Aorta (tissue), 5 donors: ENCODE data around the gene NID1. TPM values are rescaled to one million over a fixed set of nuclear protein-coding genes. Genes with fewer than 3 reads are reported as not detected.
A peak's percentile ranks its signal among the peaks of the same experiment; 100 is the strongest.
"Not testable (repeated sequence)": the region's sequence is repeated elsewhere in the genome, so short reads cannot be mapped to it uniquely, and the experiment has no call there.

Experiments
- ATAC-seq: fragments of 200-7000 bp; cut with Tn5 transposase; one replicate; pipeline ENCODE4 v1.9.1; 2022; ENCODE audit warnings: moderate library complexity; ENCODE audit not compliant: low FRiP score
- DNase-seq, 2 donors: peaks; one replicate each; pipeline ENCODE4 v3.0.0-alpha.2; 2020
- H3K27ac ChIP-seq, 2 donors: one replicate each; pipeline ENCODE4 v1.5.1; 2013; ENCODE audit warnings: low read length in 2 of 2, mild to moderate bottlenecking in 2 of 2, moderate library complexity in 2 of 2, control low read depth in 1 of 2, inconsistent platforms in 1 of 2, low read depth in 1 of 2
- H3K27me3 ChIP-seq, 2 donors: one replicate each; pipeline ENCODE4 v1.6.1; 2013; ENCODE audit warnings: control low read depth in 1 of 2, low read length in 1 of 2, mild to moderate bottlenecking in 1 of 2, moderate library complexity in 1 of 2; ENCODE audit not compliant: insufficient read depth in 2 of 2, control insufficient read depth in 1 of 2
- H3K36me3 ChIP-seq, 2 donors: one replicate each; pipeline ENCODE4 v1.6.1; 2013; ENCODE audit warnings: control low read depth in 1 of 2, low read length in 1 of 2, mild to moderate bottlenecking in 1 of 2; ENCODE audit not compliant: insufficient read depth in 2 of 2, control insufficient read depth in 1 of 2
- H3K4me1 ChIP-seq, 2 donors: one replicate each; pipeline ENCODE4 v1.6.1; 2013; ENCODE audit warnings: low read length in 2 of 2, control low read depth in 1 of 2, mild to moderate bottlenecking in 1 of 2, moderate library complexity in 1 of 2; ENCODE audit not compliant: insufficient read depth in 2 of 2, control insufficient read depth in 1 of 2
- H3K4me3 ChIP-seq, 2 donors: one replicate each; pipeline ENCODE4 v1.5.1; 2013; ENCODE audit warnings: low read length in 2 of 2, control low read depth in 1 of 2, mild to moderate bottlenecking in 1 of 2
- H3K9me3 ChIP-seq: one replicate; pipeline ENCODE4 v1.6.1; 2013; ENCODE audit warnings: mild to moderate bottlenecking, low read length; ENCODE audit not compliant: control insufficient read depth
- whole genome bisulfite sequencing, 2 donors: extraction: QIAGEN DNeasy Blood & Tissue Kit; methylation state at CpG; one replicate each; pipeline ENCODE4 v1.1.7; 2013; 5-methylcytosine and 5-hydroxymethylcytosine counted together
- intact Hi-C, 2 donors: fragments of 100-400 bp; cut with DNase I; formaldehyde crosslinking; loops; one replicate each; pipeline versions ENCODE4 v1.14.2 to v1.15.0; 2022
- polyA plus RNA-seq, 2 donors: library from polyadenylated mRNA; stranded (reverse); fragments of 200-250 nt; gene quantifications; one replicate each; pipeline ENCODE4 v1.2.3, GENCODE V29; 2013
- total RNA-seq, 2 donors: library from RNA; stranded (reverse); fragmentation: NEBNext Ultra II Directional; extraction: Animal tissue kit (Norgen Biotek cat#: 25700); gene quantifications; one replicate each; pipeline ENCODE4 v1.2.1, GENCODE V29; 2021
- donor health status: healthy with polysubstance abuse.
- donor health status: Bipolar disorder and iron deficiency.
- donor health status: DM: no; HTN: no; CAD: no.
- donor health status: DM: no; HTN: no; CAD: no.
- donor health status: DM: yes; HTN: yes; CAD: no.

Gene NID1
- total and polyA plus RNA-seq, 4 donors = 11.0 to 69.5 (median 60.4) TPM

DNA sequence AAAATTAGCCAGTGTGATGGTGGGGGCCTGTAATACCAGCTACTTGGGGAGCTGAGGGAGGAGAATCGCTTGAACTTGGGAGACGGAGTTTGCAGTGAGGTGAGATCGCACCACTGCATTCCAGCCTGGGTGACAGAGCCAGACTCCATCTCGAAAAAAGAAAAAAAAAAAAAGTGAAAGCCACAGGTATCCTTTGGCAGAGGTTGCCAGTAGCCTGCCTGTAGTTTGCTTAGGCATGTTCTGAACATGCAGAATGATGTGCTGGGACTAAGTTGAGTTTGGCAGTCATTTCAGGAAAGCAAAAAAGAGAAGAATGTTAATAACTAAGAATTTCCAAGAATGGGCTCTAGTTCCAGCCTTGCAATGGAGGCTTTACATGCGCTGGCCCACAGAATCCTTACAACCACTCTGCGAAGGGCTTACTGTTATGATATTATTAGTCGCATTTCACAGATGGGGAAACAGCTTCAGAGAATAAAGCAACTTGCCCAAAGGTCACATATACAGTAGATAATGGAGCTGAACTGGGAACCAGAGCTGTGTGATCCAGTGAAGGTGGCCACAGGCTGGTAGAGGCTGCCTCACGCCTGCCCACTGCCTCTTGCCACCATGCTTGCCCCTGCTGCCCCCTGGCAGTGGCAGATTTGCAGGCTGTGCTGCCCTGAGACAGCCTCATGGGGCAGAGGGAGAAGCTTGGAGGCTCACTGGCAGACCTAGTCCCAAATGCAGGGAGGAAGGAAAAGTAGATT, 131.7 kb downstream of the NID1 start:
- peaks cover 0 to 5% of the 10 kb centered on the region in 2 donors for H3K4me1 ChIP-seq
- DNase-seq = peak in 1 of 2 donors; percentile 59
- intact Hi-C loops = no loop called here
- H3K4me3 ChIP-seq = no peak overlapping the region
- H3K36me3 ChIP-seq = no peaks in the 10 kb centered on the region
- H3K9me3 ChIP-seq = no peaks in the 10 kb centered on the region
- no peak overlapping the region for H3K27ac ChIP-seq
- H3K27me3 ChIP-seq = no peaks in the 10 kb centered on the region
- ATAC-seq = no peak
- 44 to 53% methylated on average over 8 of the region's 8 CpGs for WGBS, 2 donors

GRCh38 chr1:235932090-235932510, 132.8 kb downstream of the NID1 start:
- intact Hi-C loops = no loop called here
- H3K4me1 ChIP-seq = peaks cover 0 to 5% of the 10 kb centered on the region in 2 donors
- WGBS, 2 donors = 57 to 62% methylated on average over 8 of the region's 8 CpGs
- DNase-seq = no peak
- no peaks in the 10 kb centered on the region for H3K9me3 ChIP-seq
- no peak overlapping the region for H3K4me3 ChIP-seq
- no peak for ATAC-seq
- no peaks in the 10 kb centered on the region for H3K27me3 ChIP-seq
- no peaks in the 10 kb centered on the region for H3K36me3 ChIP-seq
- H3K27ac ChIP-seq = no peak overlapping the region

DNA sequence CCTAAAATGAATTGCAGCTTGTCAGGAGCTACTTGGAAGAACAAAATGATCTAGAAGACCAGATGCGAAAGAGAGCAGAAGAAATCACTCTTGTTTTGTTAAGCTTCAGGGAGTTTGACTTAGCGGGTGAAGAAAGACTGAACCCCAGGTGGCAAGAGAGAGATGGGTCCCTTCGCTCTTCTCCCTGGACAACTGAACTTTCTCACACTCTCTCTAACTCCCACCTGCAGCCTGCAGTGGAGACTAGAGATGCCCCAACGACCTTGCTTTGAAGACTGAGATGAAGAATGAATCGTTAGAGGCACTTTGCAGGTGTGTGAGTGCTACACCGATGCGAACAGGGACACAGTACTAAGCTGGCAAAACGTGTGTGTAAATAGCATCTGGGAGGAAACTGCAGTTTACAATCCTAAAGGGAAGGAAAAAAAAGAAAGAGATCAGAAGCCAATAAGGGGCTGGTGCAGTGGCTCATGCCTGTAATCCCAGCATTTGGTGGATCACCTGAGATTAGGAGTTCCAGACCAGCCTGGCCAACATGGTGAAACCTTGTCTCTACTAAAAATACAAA, 133.6 kb downstream of the NID1 start:
- H3K36me3 ChIP-seq = no peaks in the 10 kb centered on the region
- H3K9me3 ChIP-seq = no peaks in the 10 kb centered on the region
- no peak overlapping the region for H3K4me3 ChIP-seq
- intact Hi-C loops = no loop called here
- H3K4me1 ChIP-seq = peaks cover 0 to 5% of the 10 kb centered on the region in 2 donors
- DNase-seq (no peak), ATAC-seq (no peak)
- 86 to 89% methylated on average over 8 of the region's 8 CpGs for WGBS, 2 donors
- no peaks in the 10 kb centered on the region for H3K27me3 ChIP-seq
- H3K27ac ChIP-seq = no peak overlapping the region

DNA sequence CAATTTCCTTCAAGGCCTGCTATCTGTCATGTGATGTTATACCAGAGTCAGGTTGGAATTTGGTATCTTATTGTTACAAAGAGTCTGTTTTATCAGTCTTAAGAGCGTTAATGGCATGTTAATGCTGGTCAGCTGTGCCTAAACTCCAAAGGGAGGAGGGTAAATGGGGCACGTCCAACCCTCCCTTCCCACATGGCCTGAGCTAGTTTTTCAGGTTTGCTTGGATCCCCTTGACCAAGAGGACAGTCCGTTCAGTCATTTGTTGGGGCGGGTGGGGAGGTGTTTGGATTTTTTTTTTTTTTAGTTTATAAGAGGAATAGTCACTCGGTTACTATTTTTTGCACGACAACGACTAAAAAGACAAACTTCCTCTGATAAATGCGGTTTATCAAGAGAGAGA, 134.3 kb downstream of the NID1 start:
- intact Hi-C loops = no loop called here
- Histone ChIP-seq H3K4me1 (peaks cover 0 to 5% of the 10 kb centered on the region in 2 donors), H3K27ac (no peak overlapping the region), H3K36me3 (no peaks in the 10 kb centered on the region), H3K27me3 (no peaks in the 10 kb centered on the region), H3K9me3 (no peaks in the 10 kb centered on the region), H3K4me3 (no peak overlapping the region)
- DNase-seq (no peak), ATAC-seq (no peak)
- 88% methylated on average over 8 of the region's 8 CpGs for WGBS, 2 donors

- Histone ChIP-seq H3K4me1 (peaks cover 0 to 5% of the 10 kb centered on the region in 2 donors), H3K27me3 (no peaks in the 10 kb centered on the region), H3K9me3 (no peaks in the 10 kb centered on the region), H3K36me3 (no peaks in the 10 kb centered on the region), H3K4me3 (no peak overlapping the region), H3K27ac (no peak overlapping the region)
- intact Hi-C loops = no loop called here
- no peak for ATAC-seq
- WGBS, 2 donors = 75 to 77% methylated on average over 4 of the region's 4 CpGs
- DNase-seq = no peak
These were observed 135.7 kb downstream of the NID1 start for GRCh38 chr1:235929216-235929615.

- Histone ChIP-seq H3K9me3 (no peaks in the 10 kb centered on the region), H3K27me3 (no peaks in the 10 kb centered on the region), H3K27ac (no peak overlapping the region), H3K4me1 (peaks cover 0 to 2% of the 10 kb centered on the region in 2 donors), H3K36me3 (no peaks in the 10 kb centered on the region), H3K4me3 (no peak overlapping the region)
- ATAC-seq = no peak
- 86 to 100% methylated on average over 2 of the region's 2 CpGs for WGBS, 2 donors
- DNase-seq = no peak
- intact Hi-C loops = no loop called here
These were observed 136.7 kb downstream of the NID1 start for GRCh38 chr1:235928197-235928596.

DNA sequence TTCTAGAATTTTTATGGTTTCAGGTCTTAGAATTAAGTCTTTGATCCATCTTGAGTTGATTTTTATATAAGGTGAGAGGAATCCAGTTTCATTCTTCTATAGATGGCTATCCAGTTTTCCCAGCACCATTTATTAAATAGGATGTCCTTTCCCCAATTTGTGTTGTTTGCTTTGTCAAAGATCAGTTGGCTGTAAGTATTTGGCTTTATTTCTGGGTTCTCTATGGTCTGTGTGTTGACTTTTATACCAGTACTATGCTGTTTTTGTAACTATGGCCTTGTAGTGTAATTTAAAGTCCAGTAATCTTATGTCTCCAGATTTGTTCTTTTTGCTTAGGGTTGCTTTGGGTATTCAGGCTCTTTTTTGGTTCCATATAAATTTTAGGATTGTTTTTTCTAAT, 137.3 kb downstream of the NID1 start:
- H3K36me3 ChIP-seq, H3K27ac ChIP-seq, H3K9me3 ChIP-seq, H3K27me3 ChIP-seq, ATAC-seq, intact Hi-C loops, DNase-seq, H3K4me1 ChIP-seq, H3K4me3 ChIP-seq: not testable (repeated sequence)
